ENCODE data around the gene RAB10.
"Not testable (repeated sequence)": the region's sequence is repeated elsewhere in the genome, so short reads cannot be mapped to it uniquely, and the experiment has no call there.

The RAB10 gene

GRCh38 chr2:26064846-26065245, 31.0 kb downstream of the RAB10 start:
- no peak for DNase-seq

GRCh38 chr2:26067186-26067974, 33.5 kb downstream of the RAB10 start:
- no peak for DNase-seq

- DNase-seq: no peak
Measured at GRCh38 chr2:26067980-26068507, 34.2 kb downstream of the RAB10 start.

GRCh38 chr2:26068602-26069298, 34.9 kb downstream of the RAB10 start:
- DNase-seq: no peak

GRCh38 chr2:26070730-26071129, 36.8 kb downstream of the RAB10 start:
- no peak for DNase-seq

- DNase-seq: no peak
Measured at GRCh38 chr2:26072925-26073768, 39.3 kb downstream of the RAB10 start.

GRCh38 chr2:26073830-26074229, 39.9 kb downstream of the RAB10 start:
- DNase-seq: no peak

- no peak for DNase-seq
Measured at GRCh38 chr2:26074676-26075075, 40.8 kb downstream of the RAB10 start.

- DNase-seq: no peak
Measured at GRCh38 chr2:26075173-26075572, 41.3 kb downstream of the RAB10 start.

GRCh38 chr2:26076001-26076587, 42.2 kb downstream of the RAB10 start:
- no peak for DNase-seq

GRCh38 chr2:26077291-26077690, 43.4 kb downstream of the RAB10 start:
- DNase-seq: no peak

GRCh38 chr2:26078939-26079338, 45.1 kb downstream of the RAB10 start:
- DNase-seq: no peak

GRCh38 chr2:26080356-26080755, 46.5 kb downstream of the RAB10 start:
- DNase-seq: no peak

GRCh38 chr2:26080925-26081324, 47.0 kb downstream of the RAB10 start:
- not testable (repeated sequence) for DNase-seq

- no peak for DNase-seq
Measured at GRCh38 chr2:26081556-26081955, 47.7 kb downstream of the RAB10 start.

GRCh38 chr2:26086155-26086637, 52.3 kb downstream of the RAB10 start:
- no peak for DNase-seq

GRCh38 chr2:26086779-26087178, 52.9 kb downstream of the RAB10 start:
- no peak for DNase-seq

GRCh38 chr2:26088038-26088643, 54.3 kb downstream of the RAB10 start:
- no peak for DNase-seq

- not testable (repeated sequence) for DNase-seq
Measured at GRCh38 chr2:26088931-26089330, 55.0 kb downstream of the RAB10 start.

- DNase-seq: no peak
Measured at GRCh38 chr2:26089337-26089736, 55.5 kb downstream of the RAB10 start.

- no peak for DNase-seq
Measured at GRCh38 chr2:26095758-26096157, 61.9 kb downstream of the RAB10 start.

GRCh38 chr2:26099933-26100332, 66.0 kb downstream of the RAB10 start:
- no peak for DNase-seq

All from NCI-H1092 treated with DMSO at 0.1 percent for 48 hours (cell line).